Brain microvascular endothelial cell (primary cell): Measurements from ENCODE around the gene APBB2.

Experiments used
- DNase-seq: peaks from one replicate; pipeline ENCODE4 v3.0.0-alpha.2; 2020
- H3K27ac ChIP-seq: fragments of 250-450 bp; sonication (Bioruptor Pico); 2 replicates; pipeline ENCODE4 v1.5.1; 2020; ENCODE audit warnings: mild to moderate bottlenecking, moderate library complexity
- H3K27me3 ChIP-seq: fragments of 250-450 bp; sonication (Bioruptor Pico); replicated peaks from 2 replicates; pipeline ENCODE4 v1.5.1; 2020; ENCODE audit warnings: mild to moderate bottlenecking
- H3K36me3 ChIP-seq: fragments of 250-450 bp; sonication (Bioruptor Pico); replicated peaks from 2 replicates; pipeline ENCODE4 v1.5.1; 2020; ENCODE audit warnings: mild to moderate bottlenecking
- H3K4me3 ChIP-seq: 2 replicates; pipeline ENCODE4 v1.5.1; 2011; ENCODE audit warnings: low read depth, mild to moderate bottlenecking, control low read depth, low read length, moderate library complexity
- CTCF ChIP-seq: IDR thresholded peaks from 2 replicates; pipeline ENCODE4 v1.5.1; 2011; ENCODE audit warnings: low read depth, mild to moderate bottlenecking, moderate library complexity, low read length, control low read depth, inconsistent platforms; ENCODE audit errors: missing control alignments
- in situ Hi-C: cut with HindIII; loops from 2 replicates; pipeline ENCODE4 v1.10.0; 2017; ENCODE audit warnings: low sequenced_read_pairs, low pct_ligation_motif_present

The APBB2 gene

GRCh38 chr4:40971338-40971737 is 243.0 kb downstream of the APBB2 start:
- in situ Hi-C loops: no loop called here
- Histone ChIP-seq H3K27me3 (no peaks in the 10 kb centered on the region), H3K4me3 (no peak overlapping the region), H3K36me3 (peaks cover 16% of the 10 kb centered on the region), H3K27ac (no peak overlapping the region)
- no peak for TF ChIP-seq CTCF
- DNase-seq: no peak

- DNase-seq: no peak
- no peak for TF ChIP-seq CTCF
- peaks cover 16% of the 10 kb centered on the region for H3K36me3 ChIP-seq
- H3K4me3 ChIP-seq: no peak overlapping the region
- no peaks in the 10 kb centered on the region for H3K27me3 ChIP-seq
- no peak overlapping the region for H3K27ac ChIP-seq
- in situ Hi-C loops: no loop called here
These were observed 244.8 kb downstream of the APBB2 start for GRCh38 chr4:40969501-40969900.

- in situ Hi-C loops: no loop called here
- no peak for TF ChIP-seq CTCF
- H3K4me3 ChIP-seq: no peak overlapping the region
- H3K36me3 ChIP-seq: peaks cover 16% of the 10 kb centered on the region
- H3K27me3 ChIP-seq: no peaks in the 10 kb centered on the region
- DNase-seq: no peak
- H3K27ac ChIP-seq: no peak overlapping the region
These were observed 246.8 kb downstream of the APBB2 start for GRCh38 chr4:40967550-40967949.

GRCh38 chr4:40966091-40966490 is 248.3 kb downstream of the APBB2 start:
- TF ChIP-seq CTCF: no peak
- no peak for DNase-seq
- H3K36me3 ChIP-seq: peaks cover 16% of the 10 kb centered on the region
- in situ Hi-C loops: no loop called here
- no peaks in the 10 kb centered on the region for H3K27me3 ChIP-seq
- no peak overlapping the region for H3K4me3 ChIP-seq
- no peak overlapping the region for H3K27ac ChIP-seq

GRCh38 chr4:40963897-40964478 is 250.4 kb downstream of the APBB2 start:
- in situ Hi-C loops: no loop called here
- no peak for TF ChIP-seq CTCF
- peaks cover 15% of the 10 kb centered on the region for H3K36me3 ChIP-seq
- H3K27me3 ChIP-seq: no peaks in the 10 kb centered on the region
- peak overlapping the region; percentile 57 for H3K27ac ChIP-seq
- H3K4me3 ChIP-seq: no peak overlapping the region
- no peak for DNase-seq

GRCh38 chr4:40962551-40963180 is 251.7 kb downstream of the APBB2 start:
- peak; percentile 36 for DNase-seq
- no peak overlapping the region for H3K4me3 ChIP-seq
- no peaks in the 10 kb centered on the region for H3K27me3 ChIP-seq
- in situ Hi-C loops: no loop called here
- H3K36me3 ChIP-seq: peaks cover 12% of the 10 kb centered on the region
- TF ChIP-seq CTCF: no peak
- H3K27ac ChIP-seq: peak overlapping the region; percentile 57
